GM13977 (cell line): ENCODE data around the gene RARA.

Experiments used
- DNase-seq: peaks from one replicate; pipeline ENCODE4 v3.0.0; 2012; ENCODE audit warnings: low spot score
- CTCF ChIP-seq: IDR thresholded peaks from 2 replicates; pipeline ENCODE4 v1.5.1; 2012; ENCODE audit warnings: mild to moderate bottlenecking, control low read depth; ENCODE audit not compliant: insufficient read depth; ENCODE audit errors: extremely low read depth, missing control alignments
- in situ Hi-C: fragments of 300-500 bp; cut with MboI; formaldehyde crosslinking; loops from one replicate; pipeline ENCODE4 v1.12.0; 2022; ENCODE audit warnings: low sequenced_read_pairs, low pct_unique_long_range_greater_than_20kb, mixed read lengths, inconsistent platforms; ENCODE audit not compliant: unreplicated experiment

Gene RARA

GRCh38 chr17:40306395-40306794 is 2.6 kb upstream of the RARA start:
- TF ChIP-seq CTCF: no peak
- DNase-seq: no peak
- in situ Hi-C loops: no loop called here

GRCh38 chr17:40307001-40307730 is 1.8 kb upstream of the RARA start:
- TF ChIP-seq CTCF: no peak
- in situ Hi-C loops: no loop called here
- DNase-seq: no peak

GRCh38 chr17:40307740-40308239 is 1.2 kb upstream of the RARA start:
- DNase-seq: no peak
- in situ Hi-C loops: no loop called here
- no peak for TF ChIP-seq CTCF

GRCh38 chr17:40309949-40310510 is 1.1 kb downstream of the RARA start:
- DNase-seq: peak; percentile 26

GRCh38 chr17:40310882-40311391 is 2.0 kb downstream of the RARA start:
- DNase-seq: peak; percentile 54
- in situ Hi-C loops: no loop called here

More at GRCh38 chr17:40309949-40310510, 1.1 kb downstream of the RARA start:
- in situ Hi-C loops: no loop called here
- no peak for TF ChIP-seq CTCF

GRCh38 chr17:40311575-40311974 is 2.6 kb downstream of the RARA start:
- peak; percentile 23 for DNase-seq
- no peak for TF ChIP-seq CTCF
- in situ Hi-C loops: no loop called here

More at GRCh38 chr17:40310882-40311391, 2.0 kb downstream of the RARA start:
- TF ChIP-seq CTCF: no peak
